Uterus (tissue), 2 donors: ENCODE data around the gene SCN10A.

Source experiments
- POLR2A ChIP-seq, 2 donors: fragments of 450-650 bp; IDR thresholded peaks; one replicate each; pipeline ENCODE4 v1.6.1; 2016; ENCODE audit warnings: antibody characterized with exemption in 2 of 2, mild to moderate bottlenecking in 1 of 2, moderate library complexity in 1 of 2
- TF ChIP-seq, protein P1 (sequence below), 4 experiments: fragments of 200-600 bp in 2 of 4; fragments of 450-650 bp in 2 of 4; sonication (generic) in 2 of 4; IDR thresholded peaks; one replicate each; pipeline ENCODE4 v1.5.1; 2016 to 2019; ENCODE audit warnings: antibody characterized with exemption in 4 of 4, mild to moderate bottlenecking in 2 of 4, moderate library complexity in 1 of 4

DNA sequence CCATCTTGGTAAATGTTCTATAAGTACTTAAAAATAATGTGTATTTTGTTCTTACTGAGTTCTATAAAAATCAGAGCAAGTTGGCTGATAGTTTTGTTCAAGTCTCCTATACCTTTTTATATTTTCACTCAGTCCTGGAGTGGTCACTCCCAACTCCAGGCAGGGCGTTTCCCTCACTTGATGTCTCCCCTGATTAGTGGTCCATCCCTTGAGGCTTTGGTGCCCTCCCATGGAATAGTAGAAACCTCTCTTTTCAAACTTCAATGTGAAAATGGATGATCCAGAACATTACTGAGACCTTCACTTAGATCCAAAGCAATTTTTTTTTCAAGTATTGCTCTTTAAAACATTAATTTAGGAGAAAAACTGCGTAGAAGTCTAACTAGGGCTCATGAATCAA lies 25.0 kb upstream of the SCN10A start:
- no peak for TF ChIP-seq POLR2A (IDR thresholded peaks at IDR 0.05)
- TF ChIP-seq, protein P1, sequence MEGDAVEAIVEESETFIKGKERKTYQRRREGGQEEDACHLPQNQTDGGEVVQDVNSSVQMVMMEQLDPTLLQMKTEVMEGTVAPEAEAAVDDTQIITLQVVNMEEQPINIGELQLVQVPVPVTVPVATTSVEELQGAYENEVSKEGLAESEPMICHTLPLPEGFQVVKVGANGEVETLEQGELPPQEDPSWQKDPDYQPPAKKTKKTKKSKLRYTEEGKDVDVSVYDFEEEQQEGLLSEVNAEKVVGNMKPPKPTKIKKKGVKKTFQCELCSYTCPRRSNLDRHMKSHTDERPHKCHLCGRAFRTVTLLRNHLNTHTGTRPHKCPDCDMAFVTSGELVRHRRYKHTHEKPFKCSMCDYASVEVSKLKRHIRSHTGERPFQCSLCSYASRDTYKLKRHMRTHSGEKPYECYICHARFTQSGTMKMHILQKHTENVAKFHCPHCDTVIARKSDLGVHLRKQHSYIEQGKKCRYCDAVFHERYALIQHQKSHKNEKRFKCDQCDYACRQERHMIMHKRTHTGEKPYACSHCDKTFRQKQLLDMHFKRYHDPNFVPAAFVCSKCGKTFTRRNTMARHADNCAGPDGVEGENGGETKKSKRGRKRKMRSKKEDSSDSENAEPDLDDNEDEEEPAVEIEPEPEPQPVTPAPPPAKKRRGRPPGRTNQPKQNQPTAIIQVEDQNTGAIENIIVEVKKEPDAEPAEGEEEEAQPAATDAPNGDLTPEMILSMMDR (IDR thresholded peaks at IDR 0.05): no peak
